PFSK-1 (cell line): ENCODE data around the gene MAPK1.

ENCODE experiments used
- FOXP2 ChIP-seq: optimal IDR thresholded peaks from 2 replicates; pipeline ENCODE3; 2011; ENCODE audit warnings: borderline replicate concordance, control low read depth, inconsistent platforms; ENCODE audit not compliant: insufficient read depth; ENCODE audit errors: extremely low read length, extremely low read depth
- POLR2AphosphoS5 ChIP-seq: IDR thresholded peaks from 2 replicates; pipeline ENCODE4 v1.6.1; 2012; ENCODE audit warnings: low read depth, mild to moderate bottlenecking, control low read depth, low read length, moderate library complexity
- REST ChIP-seq, 2 experiments: IDR thresholded peaks; 2 replicates each; pipeline versions ENCODE4 v1.6.1 to v1.8.0; 2011 to 2012; ENCODE audit warnings: low read depth in 2 of 2, low read length in 2 of 2, control low read depth in 1 of 2, inconsistent platforms in 1 of 2, mild to moderate bottlenecking in 1 of 2, moderate library complexity in 1 of 2; ENCODE audit not compliant: insufficient read depth in 1 of 2
- SIN3A ChIP-seq: IDR thresholded peaks from 2 replicates; pipeline ENCODE4 v1.6.1; 2012; ENCODE audit warnings: mild to moderate bottlenecking, low read length, moderate library complexity, borderline replicate concordance; ENCODE audit not compliant: insufficient read depth
- TAF1 ChIP-seq: IDR thresholded peaks from 2 replicates; pipeline ENCODE4 v1.6.1; 2012; ENCODE audit warnings: low read length, control low read depth, borderline replicate concordance; ENCODE audit not compliant: insufficient read depth

The MAPK1 gene

GRCh38 chr22:21725956-21726649, 141.3 kb downstream of the MAPK1 start:
- TF ChIP-seq SIN3A (no peak), REST (IDR thresholded peaks at IDR 0.05; ENCODE audit: insufficient read depth in 1 of 2, low read depth in 2 of 2, low read length in 2 of 2) (no peak), TAF1 (no peak), FOXP2 (no peak), POLR2AphosphoS5 (no peak)

- TF ChIP-seq FOXP2 (no peak), REST (IDR thresholded peaks at IDR 0.05; ENCODE audit: insufficient read depth in 1 of 2, low read depth in 2 of 2, low read length in 2 of 2) (no peak), SIN3A (no peak), TAF1 (no peak), POLR2AphosphoS5 (no peak)
These were observed 148.4 kb downstream of the MAPK1 start for GRCh38 chr22:21719024-21719423.

GRCh38 chr22:21718499-21718898, 148.9 kb downstream of the MAPK1 start:
- TF ChIP-seq SIN3A (no peak), REST (IDR thresholded peaks at IDR 0.05; ENCODE audit: insufficient read depth in 1 of 2, low read depth in 2 of 2, low read length in 2 of 2) (no peak), TAF1 (no peak), POLR2AphosphoS5 (no peak), FOXP2 (no peak)

- TF ChIP-seq REST (IDR thresholded peaks at IDR 0.05; ENCODE audit: insufficient read depth in 1 of 2, low read depth in 2 of 2, low read length in 2 of 2) (no peak), FOXP2 (no peak), SIN3A (no peak), TAF1 (no peak), POLR2AphosphoS5 (no peak)
These were observed 152.7 kb downstream of the MAPK1 start for GRCh38 chr22:21714786-21715185.
